A549 (cell line): ENCODE measurements around the gene ADAMTS12.

Experiments used
- CEBPB ChIP-seq, 2 experiments: fragments of >200 bp in 1 of 2; sonication (Bioruptor Twin) in 1 of 2; formaldehyde crosslinking in 1 of 2; IDR thresholded peaks; 2 replicates each; pipeline ENCODE4 v1.6.1; 2012 to 2016
- HDAC2 ChIP-seq: fragments of 200-600 bp; sonication (generic); IDR thresholded peaks from 2 replicates; pipeline ENCODE4 v1.6.1; 2016
- JUN ChIP-seq, 2 experiments: fragments of >200 bp; sonication (Bioruptor Twin); formaldehyde crosslinking; IDR thresholded peaks; 2 replicates in 1 of 2; 3 replicates in 1 of 2; pipeline ENCODE4 v1.6.1; 2016 to 2017
- KDM1A ChIP-seq: fragments of 200-600 bp; sonication (generic); IDR thresholded peaks from 2 replicates; pipeline ENCODE4 v1.6.1; 2016; ENCODE audit warnings: low read depth, mild to moderate bottlenecking
- POLR2A ChIP-seq: IDR thresholded peaks from 2 replicates; pipeline ENCODE4 v1.6.1; 2012; ENCODE audit warnings: mild to moderate bottlenecking, low read length
- TF ChIP-seq, protein P1 (sequence below): fragments of >200 bp; sonication (Bioruptor Twin); formaldehyde crosslinking; IDR thresholded peaks from 3 replicates; pipeline ENCODE4 v1.5.1; 2016

DNA sequence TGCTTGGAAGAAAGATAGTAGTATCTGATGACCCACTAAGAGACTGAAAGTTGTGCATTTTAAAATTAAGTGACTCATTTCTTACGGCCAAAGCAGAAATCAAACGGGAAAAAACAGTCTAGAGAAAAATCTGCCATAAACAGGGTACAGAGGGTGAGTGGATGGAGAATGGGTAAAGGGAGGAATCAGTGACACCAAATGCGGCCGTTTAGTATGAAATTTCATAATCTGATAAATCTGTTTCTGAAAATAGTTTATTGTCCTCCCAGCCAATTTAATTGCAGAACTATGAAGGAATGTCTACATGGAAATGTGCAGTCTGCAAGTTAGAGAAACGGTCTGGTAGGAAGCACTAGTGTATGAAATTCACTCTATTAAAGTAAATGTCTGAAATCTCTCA, 39.5 kb downstream of the ADAMTS12 start:
- TF ChIP-seq HDAC2 (no peak), POLR2A (no peak), CEBPB (IDR thresholded peaks at IDR 0.05) (no peak), KDM1A (no peak), JUN (IDR thresholded peaks at IDR 0.05) (no peak)
- TF ChIP-seq, protein P1, sequence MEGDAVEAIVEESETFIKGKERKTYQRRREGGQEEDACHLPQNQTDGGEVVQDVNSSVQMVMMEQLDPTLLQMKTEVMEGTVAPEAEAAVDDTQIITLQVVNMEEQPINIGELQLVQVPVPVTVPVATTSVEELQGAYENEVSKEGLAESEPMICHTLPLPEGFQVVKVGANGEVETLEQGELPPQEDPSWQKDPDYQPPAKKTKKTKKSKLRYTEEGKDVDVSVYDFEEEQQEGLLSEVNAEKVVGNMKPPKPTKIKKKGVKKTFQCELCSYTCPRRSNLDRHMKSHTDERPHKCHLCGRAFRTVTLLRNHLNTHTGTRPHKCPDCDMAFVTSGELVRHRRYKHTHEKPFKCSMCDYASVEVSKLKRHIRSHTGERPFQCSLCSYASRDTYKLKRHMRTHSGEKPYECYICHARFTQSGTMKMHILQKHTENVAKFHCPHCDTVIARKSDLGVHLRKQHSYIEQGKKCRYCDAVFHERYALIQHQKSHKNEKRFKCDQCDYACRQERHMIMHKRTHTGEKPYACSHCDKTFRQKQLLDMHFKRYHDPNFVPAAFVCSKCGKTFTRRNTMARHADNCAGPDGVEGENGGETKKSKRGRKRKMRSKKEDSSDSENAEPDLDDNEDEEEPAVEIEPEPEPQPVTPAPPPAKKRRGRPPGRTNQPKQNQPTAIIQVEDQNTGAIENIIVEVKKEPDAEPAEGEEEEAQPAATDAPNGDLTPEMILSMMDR = no peak
